ENCODE data around the gene B3GLCT.
"Not testable (repeated sequence)": the region's sequence is repeated elsewhere in the genome, so short reads cannot be mapped to it uniquely, and the experiment has no call there.

DNA sequence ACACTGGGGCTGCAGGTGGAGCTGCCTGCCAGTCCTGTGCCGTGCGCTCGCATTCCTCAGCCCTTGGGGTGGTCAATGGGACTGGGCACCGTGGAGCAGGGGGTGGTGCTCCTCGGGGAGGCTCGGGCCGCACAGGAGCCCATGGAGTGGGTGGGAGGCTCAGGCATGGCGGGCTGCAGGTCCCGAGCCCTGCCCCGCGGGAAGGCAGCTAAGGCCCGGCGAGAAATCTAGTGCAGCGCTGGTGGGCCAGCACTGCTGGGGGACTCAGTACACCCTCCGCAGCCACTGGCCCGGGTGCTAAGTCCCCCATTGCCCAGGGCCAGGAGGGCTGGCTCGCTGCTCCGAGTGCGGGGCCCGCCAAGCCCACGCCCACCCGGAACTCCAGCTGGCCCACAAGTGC, 139.8 kb downstream of the B3GLCT start:
- not testable (repeated sequence) for TF ChIP-seq POLR2A (IDR thresholded peaks at IDR 0.05; ENCODE audit: low read depth, low read length); POLR2AphosphoS5 (IDR thresholded peaks at IDR 0.05; ENCODE audit: low read depth, low read length); TAF1 (IDR thresholded peaks at IDR 0.05; ENCODE audit: borderline replicate concordance, low read depth, low read length)
